Lower lobe of right lung (tissue), 2 donors: Measurements from ENCODE around the gene RTF2. TPM values are rescaled to one million over a fixed set of nuclear protein-coding genes. Genes with fewer than 3 reads are reported as not detected.
"Not testable (repeated sequence)": the region's sequence is repeated elsewhere in the genome, so short reads cannot be mapped to it uniquely, and the experiment has no call there.

Experiments used
- ATAC-seq, 2 donors: fragments of 200-7000 bp; cut with Tn5 transposase; one replicate each; pipeline ENCODE4 v1.9.1; 2020 to 2022; ENCODE audit warnings: mild to moderate bottlenecking in 2 of 2, moderate library complexity in 2 of 2
- DNase-seq: peaks from one replicate; pipeline ENCODE4 v3.0.0-alpha.2; 2020
- H3K27ac ChIP-seq: fragments of 200-600 bp; one replicate; pipeline ENCODE4 v1.8.0; 2022
- H3K27me3 ChIP-seq: fragments of 200-600 bp; one replicate; pipeline ENCODE4 v1.8.0; 2022; ENCODE audit warnings: low read depth
- H3K36me3 ChIP-seq: fragments of 200-600 bp; one replicate; pipeline ENCODE4 v1.8.0; 2022; ENCODE audit warnings: mild to moderate bottlenecking
- H3K4me1 ChIP-seq: fragments of 200-600 bp; one replicate; pipeline ENCODE4 v1.8.0; 2022
- H3K4me3 ChIP-seq: fragments of 200-600 bp; one replicate; pipeline ENCODE4 v1.8.0; 2022; ENCODE audit warnings: mild to moderate bottlenecking
- H3K9me3 ChIP-seq: fragments of 200-600 bp; one replicate; pipeline ENCODE4 v1.8.0; 2022
- intact Hi-C: fragments of 100-400 bp; cut with DNase I; formaldehyde crosslinking; loops from one replicate; pipeline ENCODE4 v1.11.0; 2022
- total RNA-seq: library from RNA; stranded (reverse); fragmentation: NEBNext Ultra II Directional; extraction: Animal tissue kit (Norgen Biotek cat#: 25700); gene quantifications from one replicate; pipeline ENCODE4 v1.2.1, GENCODE V29; 2021
- TF ChIP-seq, protein P1 (sequence below): fragments of 200-600 bp; IDR thresholded peaks from one replicate; pipeline ENCODE4 v1.8.0; 2022; ENCODE audit warnings: antibody characterized with exemption, mild to moderate bottlenecking
- donor health status: DM: no; HTN: yes; CAD: no; lungs with severe emphysema.

Gene RTF2
- total RNA-seq, 1 donor from 2014 or later = 68.6 TPM

DNA sequence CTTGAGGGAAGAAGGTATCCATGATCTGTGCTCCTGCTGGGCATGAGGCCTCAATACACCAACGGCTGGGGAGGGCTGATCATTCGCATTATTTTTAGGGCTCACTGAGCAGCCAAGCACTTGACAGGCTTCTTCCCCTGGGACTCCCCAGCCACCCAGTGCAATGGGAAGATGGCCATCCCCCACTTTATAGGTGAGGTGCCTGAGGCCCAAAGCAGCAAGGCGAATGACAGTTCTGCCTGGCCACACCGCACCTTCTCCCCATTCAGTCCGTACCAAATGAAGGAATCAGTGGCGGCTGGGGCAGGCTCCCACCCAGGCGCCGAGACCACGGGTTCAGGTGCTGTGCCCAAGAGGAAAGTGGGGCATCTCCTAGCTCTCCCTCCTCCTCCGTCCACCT is 51.8 kb downstream of the RTF2 start:
- DNase-seq (no peak), ATAC-seq (no peak)
- H3K36me3 ChIP-seq = peaks cover 43% of the 10 kb centered on the region
- H3K4me3 ChIP-seq = no peak overlapping the region
- H3K27me3 ChIP-seq = no peaks in the 10 kb centered on the region
- TF ChIP-seq, protein P1, sequence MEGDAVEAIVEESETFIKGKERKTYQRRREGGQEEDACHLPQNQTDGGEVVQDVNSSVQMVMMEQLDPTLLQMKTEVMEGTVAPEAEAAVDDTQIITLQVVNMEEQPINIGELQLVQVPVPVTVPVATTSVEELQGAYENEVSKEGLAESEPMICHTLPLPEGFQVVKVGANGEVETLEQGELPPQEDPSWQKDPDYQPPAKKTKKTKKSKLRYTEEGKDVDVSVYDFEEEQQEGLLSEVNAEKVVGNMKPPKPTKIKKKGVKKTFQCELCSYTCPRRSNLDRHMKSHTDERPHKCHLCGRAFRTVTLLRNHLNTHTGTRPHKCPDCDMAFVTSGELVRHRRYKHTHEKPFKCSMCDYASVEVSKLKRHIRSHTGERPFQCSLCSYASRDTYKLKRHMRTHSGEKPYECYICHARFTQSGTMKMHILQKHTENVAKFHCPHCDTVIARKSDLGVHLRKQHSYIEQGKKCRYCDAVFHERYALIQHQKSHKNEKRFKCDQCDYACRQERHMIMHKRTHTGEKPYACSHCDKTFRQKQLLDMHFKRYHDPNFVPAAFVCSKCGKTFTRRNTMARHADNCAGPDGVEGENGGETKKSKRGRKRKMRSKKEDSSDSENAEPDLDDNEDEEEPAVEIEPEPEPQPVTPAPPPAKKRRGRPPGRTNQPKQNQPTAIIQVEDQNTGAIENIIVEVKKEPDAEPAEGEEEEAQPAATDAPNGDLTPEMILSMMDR = no peak
- intact Hi-C loops = no loop called here
- H3K9me3 ChIP-seq = peaks cover 25% of the 10 kb centered on the region
- H3K27ac ChIP-seq = no peak overlapping the region
- no peaks in the 10 kb centered on the region for H3K4me1 ChIP-seq

DNA sequence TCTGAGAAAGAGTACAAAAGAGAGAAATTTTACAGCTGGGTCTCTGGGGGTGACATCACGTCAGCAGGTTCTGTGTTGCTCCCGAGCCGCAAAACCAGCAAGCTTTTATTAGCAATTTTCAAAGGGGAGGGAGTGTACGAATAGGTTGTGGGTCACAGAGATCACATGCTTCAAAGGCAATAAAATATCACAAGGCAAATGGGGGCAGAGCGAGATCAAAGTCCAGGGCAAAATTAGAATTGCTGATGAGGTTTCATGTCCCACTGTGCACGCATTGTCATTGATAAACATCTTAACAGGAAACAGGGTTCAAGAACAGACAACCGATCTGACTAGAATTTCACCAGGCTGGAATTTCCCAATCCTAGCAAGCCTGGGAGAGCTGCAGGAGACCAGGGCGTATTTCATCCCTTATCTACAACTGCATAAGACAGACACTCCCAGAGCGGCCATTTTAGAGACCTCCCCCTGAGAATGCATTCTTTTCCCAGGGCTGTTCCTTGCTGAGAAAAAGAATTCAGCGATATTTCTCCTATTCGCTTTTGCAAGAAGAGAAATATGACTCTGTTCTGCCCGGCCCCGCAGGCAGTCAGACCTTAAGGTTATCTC is 52.4 kb downstream of the RTF2 start:
- H3K4me1 ChIP-seq, intact Hi-C loops, H3K27ac ChIP-seq, ATAC-seq, H3K4me3 ChIP-seq, DNase-seq, H3K27me3 ChIP-seq: not testable (repeated sequence)
- Histone ChIP-seq H3K36me3 (peaks cover 43% of the 10 kb centered on the region), H3K9me3 (peaks cover 25% of the 10 kb centered on the region)

DNA sequence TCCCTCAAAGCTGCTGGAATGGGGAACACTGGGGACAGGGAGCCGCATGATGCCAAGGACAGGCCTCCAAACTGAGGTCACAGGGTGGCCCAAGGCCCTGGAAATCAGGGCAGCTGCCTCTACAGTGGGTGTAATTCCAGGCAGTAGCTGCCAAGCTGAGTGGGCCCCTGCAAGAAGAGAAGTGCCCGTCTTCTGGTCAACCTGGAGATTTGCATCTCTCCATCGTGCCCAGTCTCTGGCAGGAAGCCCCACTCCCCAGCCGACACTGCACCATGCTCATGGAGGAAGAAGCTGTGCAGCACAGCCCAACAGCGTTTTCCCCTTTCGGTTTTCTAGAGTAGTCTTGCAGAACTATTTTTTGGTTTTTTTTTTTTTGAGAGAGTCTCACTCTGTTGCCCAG is 53.9 kb downstream of the RTF2 start:
- Histone ChIP-seq H3K4me1 (no peaks in the 10 kb centered on the region), H3K27ac (no peak overlapping the region), H3K4me3 (no peak overlapping the region), H3K36me3 (peaks cover 31% of the 10 kb centered on the region), H3K9me3 (peaks cover 25% of the 10 kb centered on the region), H3K27me3 (no peaks in the 10 kb centered on the region)
- TF ChIP-seq, protein P1 = no peak
- intact Hi-C loops = no loop called here
- DNase-seq = no peak
- ATAC-seq = no peak

DNA sequence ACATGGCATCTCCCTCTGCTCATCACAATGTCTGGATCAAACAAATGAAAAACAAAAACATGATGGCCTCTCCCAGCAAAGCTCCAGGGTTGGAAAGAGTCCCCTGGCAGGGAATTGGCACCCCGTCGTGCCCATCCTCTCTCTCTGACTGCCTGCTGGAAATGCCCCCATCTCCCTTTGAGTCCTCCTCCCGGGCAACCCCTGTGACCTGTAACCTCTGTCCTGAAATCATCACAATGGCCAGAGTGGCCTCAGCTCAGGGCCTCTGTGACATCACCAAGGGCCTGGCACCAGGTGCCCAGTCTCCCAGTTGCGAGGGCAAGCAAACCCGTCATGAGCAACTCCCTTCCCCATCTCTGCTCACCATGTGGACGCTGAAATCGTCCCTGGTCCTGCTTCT is 56.0 kb downstream of the RTF2 start, which contains the start of gene FAM209A:
Gene FAM209A, plus strand, starts transcription at position 301 of the 400 bp plus-strand sequence. Its CDS starts 65 bp downstream, at position 366.
- intact Hi-C loops, H3K27me3 ChIP-seq, DNase-seq, H3K4me1 ChIP-seq, H3K4me3 ChIP-seq, ATAC-seq, H3K27ac ChIP-seq: not testable (repeated sequence)
- Histone ChIP-seq H3K36me3 (peaks cover 10% of the 10 kb centered on the region), H3K9me3 (peaks cover 24% of the 10 kb centered on the region)

DNA sequence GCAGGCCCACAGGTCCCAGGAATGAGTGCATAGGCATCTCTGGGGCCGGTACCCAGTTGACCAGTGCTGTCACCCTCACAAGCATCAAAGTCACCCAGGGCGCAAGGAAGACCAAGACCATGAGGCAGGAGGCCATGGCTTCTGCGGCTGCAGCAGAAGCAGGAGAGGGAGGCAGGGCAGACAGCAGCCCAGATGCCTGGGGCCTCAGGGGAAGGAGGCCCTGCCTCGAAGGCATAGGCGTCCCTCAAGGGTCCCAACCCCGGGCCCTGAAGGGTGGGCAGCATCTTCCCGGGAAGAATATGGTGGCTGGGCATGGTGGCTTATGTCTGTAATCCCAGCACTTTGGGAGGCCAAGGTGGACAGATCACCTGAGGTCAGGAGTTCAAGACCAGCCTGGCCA is 59.1 kb downstream of the RTF2 start:
- no peaks in the 10 kb centered on the region for H3K36me3 ChIP-seq
- ATAC-seq = no peak
- intact Hi-C loops = no loop called here
- no peaks in the 10 kb centered on the region for H3K27me3 ChIP-seq
- no peak overlapping the region for H3K4me3 ChIP-seq
- H3K9me3 ChIP-seq = no peaks in the 10 kb centered on the region
- no peak overlapping the region for H3K27ac ChIP-seq
- no peak for DNase-seq
- H3K4me1 ChIP-seq = no peaks in the 10 kb centered on the region
- TF ChIP-seq, protein P1 = no peak

DNA sequence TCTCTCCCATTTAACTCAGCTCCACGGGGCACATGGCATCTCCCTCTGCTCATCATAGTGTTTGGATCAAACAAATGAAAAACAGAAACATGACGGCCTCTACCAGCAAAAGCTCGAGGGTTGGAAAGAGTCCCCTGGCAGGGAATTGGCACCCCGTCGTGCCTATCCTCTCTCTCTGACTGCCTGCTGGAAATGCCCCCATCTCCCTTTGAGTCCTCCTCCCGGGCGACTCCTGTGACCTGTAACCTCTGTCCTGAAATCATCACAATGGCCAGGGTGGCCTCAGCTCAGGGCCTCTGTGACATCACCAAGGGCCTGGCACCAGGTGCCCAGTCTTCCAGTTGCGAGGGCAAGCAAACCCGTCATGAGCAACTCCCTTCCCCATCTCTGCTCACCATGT is 64.5 kb downstream of the RTF2 start, which contains the start of gene FAM209B:
Gene FAM209B, plus strand, starts transcription at position 301 of the 400 bp plus-strand sequence. Its CDS starts 96 bp downstream, at position 397.
- H3K36me3 ChIP-seq, H3K27ac ChIP-seq, DNase-seq, ATAC-seq, intact Hi-C loops, H3K4me3 ChIP-seq, H3K27me3 ChIP-seq, H3K9me3 ChIP-seq, H3K4me1 ChIP-seq: not testable (repeated sequence)

DNA sequence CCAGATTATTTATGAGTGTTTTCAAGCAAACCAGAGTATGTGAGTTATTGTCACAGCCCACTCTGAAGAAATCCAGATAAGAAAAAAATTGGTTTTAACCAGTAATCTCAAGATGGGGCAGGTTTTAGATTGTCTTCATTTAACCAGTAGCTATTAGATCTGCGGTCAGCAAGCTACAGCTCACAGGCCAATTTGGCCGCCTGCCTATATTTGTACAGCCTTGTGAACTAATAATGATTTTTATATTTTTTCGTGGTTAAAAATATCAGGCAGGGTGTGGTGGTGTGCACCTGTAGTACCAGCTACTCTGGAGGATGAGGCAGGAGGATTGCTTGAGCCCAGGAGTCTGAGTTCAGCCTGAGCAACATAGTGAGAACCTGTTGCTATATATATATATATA is 69.6 kb downstream of the RTF2 start:
- no peaks in the 10 kb centered on the region for H3K9me3 ChIP-seq
- ATAC-seq (no peak), DNase-seq (no peak)
- intact Hi-C loops = no loop called here
- no peak overlapping the region for H3K4me3 ChIP-seq
- TF ChIP-seq, protein P1 = no peak
- no peaks in the 10 kb centered on the region for H3K4me1 ChIP-seq
- H3K36me3 ChIP-seq = no peaks in the 10 kb centered on the region
- H3K27me3 ChIP-seq = no peaks in the 10 kb centered on the region
- no peak overlapping the region for H3K27ac ChIP-seq
